ENCODE measurements around the gene APRT. TPM values are rescaled to one million over a fixed set of nuclear protein-coding genes. Genes with fewer than 3 reads are reported as not detected.
"Not testable (repeated sequence)": the region's sequence is repeated elsewhere in the genome, so short reads cannot be mapped to it uniquely, and the experiment has no call there.

The APRT gene
- total RNA-seq, 1 donor from 2014 or later, result 153 TPM

DNA sequence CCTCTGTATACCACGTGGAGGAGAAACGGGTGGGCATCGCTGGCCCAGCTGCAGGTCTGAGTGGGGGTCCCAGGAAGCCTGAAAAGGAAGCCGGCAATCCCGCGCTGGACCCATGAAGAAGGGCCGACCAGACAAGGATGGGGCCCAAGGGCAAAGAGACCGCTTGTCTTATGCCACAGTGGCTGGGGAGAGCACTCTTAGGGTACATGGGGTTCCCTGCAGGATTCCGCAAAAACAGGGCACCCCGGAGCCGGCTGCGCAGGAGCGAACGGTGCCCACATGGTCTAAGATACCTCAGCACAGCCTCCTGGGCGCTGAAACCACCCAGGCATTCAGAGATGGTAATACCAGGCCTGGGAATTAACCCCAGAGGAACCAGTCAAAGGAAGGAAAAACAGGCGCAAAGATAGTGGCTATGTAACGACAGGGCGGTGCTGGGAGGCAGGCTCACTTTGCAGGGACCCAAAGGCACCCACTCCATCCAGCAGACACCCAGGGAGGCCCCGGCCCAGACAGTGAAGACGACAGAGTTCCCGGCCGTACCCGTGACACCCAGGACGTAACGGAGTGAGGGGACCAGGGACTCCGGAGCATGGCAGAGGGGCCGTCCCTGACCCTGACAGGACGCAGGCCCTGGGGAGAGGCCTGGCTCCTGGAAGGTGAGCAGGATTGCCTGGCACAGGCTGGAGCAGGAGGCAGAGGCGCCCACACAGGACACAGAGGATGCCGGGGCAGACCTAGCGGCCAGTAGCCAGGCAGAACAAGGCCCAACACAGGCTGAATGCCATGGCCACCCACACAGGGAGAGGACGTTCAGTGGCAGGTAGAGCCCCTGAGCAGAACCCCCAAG is 37.0 kb downstream of the APRT start:
- no peak for TF ChIP-seq CTCF (IDR thresholded peaks at IDR 0.05; ENCODE audit: insufficient read depth, low read length, severe bottlenecking)
- no peak for FAIRE-seq
- DNase-seq (ENCODE audit: low read depth), result no peak
- Histone ChIP-seq H3K36me3 (ENCODE audit: control insufficient read depth, insufficient read depth, low read length) (peaks cover 9% of the 10 kb centered on the region), H3K27me3 (ENCODE audit: control insufficient read depth, insufficient read depth, low read length) (no peaks in the 10 kb centered on the region), H3K4me3 (ENCODE audit: low read depth, low read length) (no peak overlapping the region)

- H3K27me3 ChIP-seq (ENCODE audit: control insufficient read depth, insufficient read depth, low read length), result no peaks in the 10 kb centered on the region
- no peak for FAIRE-seq
- H3K4me3 ChIP-seq (ENCODE audit: low read depth, low read length), result no peak overlapping the region
- peaks cover 10% of the 10 kb centered on the region for H3K36me3 ChIP-seq (ENCODE audit: control insufficient read depth, insufficient read depth, low read length)
- TF ChIP-seq CTCF (IDR thresholded peaks at IDR 0.05; ENCODE audit: insufficient read depth, low read length, severe bottlenecking), result no peak
- peak; percentile 23 for DNase-seq (ENCODE audit: low read depth)
These were observed 37.9 kb downstream of the APRT start for GRCh38 chr16:88773812-88774291.

DNA sequence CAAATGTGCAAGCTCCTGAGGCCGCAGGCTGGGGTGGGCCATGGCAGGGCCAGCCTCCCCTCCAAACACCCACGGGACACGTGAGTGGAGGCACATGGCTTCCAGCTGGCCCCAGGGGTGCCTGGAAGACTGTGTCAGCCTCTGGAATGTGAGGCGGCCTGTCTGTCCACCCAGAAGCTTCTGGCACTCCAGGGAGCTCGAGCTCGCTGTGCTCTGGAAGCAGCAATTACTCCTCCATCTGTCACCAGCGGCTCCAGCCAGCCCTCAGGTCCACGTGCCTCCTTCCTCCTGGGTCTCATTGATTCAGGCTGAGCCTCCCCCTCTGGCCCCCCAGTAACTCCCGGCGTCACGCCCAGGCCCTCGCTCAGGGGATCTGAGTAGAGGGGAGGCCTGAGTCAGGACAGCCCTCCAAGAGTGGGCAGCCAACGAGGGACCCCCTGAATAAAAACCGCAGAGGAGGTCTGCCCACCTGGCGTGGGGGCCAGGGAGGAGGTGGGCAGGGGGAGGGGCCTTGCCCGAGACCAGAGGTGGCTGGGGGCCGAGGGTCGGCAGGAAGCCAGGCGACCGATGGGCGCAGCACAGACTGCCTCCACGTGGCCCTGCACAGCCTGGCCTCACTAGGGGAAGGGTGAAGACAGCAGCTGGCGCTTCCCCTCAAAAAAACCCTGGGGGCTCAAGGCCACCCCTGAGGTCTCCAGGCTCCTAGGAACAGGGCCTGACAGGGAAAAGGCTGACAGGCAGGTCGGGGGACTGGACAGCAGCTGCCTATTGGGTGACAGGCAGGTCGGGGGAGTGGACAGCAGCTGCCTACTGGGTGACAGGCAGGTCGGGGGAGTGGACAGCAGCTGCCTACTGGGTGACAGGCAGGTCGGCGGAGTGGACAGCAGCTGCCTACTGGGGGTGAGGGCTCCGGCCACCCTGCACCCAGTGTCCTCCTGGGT is 38.6 kb downstream of the APRT start:
- no peak for TF ChIP-seq CTCF (IDR thresholded peaks at IDR 0.05; ENCODE audit: insufficient read depth, low read length, severe bottlenecking)
- FAIRE-seq (no peak), DNase-seq (ENCODE audit: low read depth) (no peak)
- H3K4me3 ChIP-seq (ENCODE audit: low read depth, low read length), result no peak overlapping the region
- H3K27me3 ChIP-seq (ENCODE audit: control insufficient read depth, insufficient read depth, low read length), result no peaks in the 10 kb centered on the region
- H3K36me3 ChIP-seq (ENCODE audit: control insufficient read depth, insufficient read depth, low read length), result peaks cover 10% of the 10 kb centered on the region

- not testable (repeated sequence) for H3K36me3 ChIP-seq (ENCODE audit: control insufficient read depth, insufficient read depth, low read length); DNase-seq (ENCODE audit: low read depth); FAIRE-seq; H3K27me3 ChIP-seq (ENCODE audit: control insufficient read depth, insufficient read depth, low read length); H3K4me3 ChIP-seq (ENCODE audit: low read depth, low read length)
These were observed 39.9 kb downstream of the APRT start for GRCh38 chr16:88771781-88772180.

GRCh38 chr16:88771294-88771772 is 40.4 kb downstream of the APRT start:
- DNase-seq (ENCODE audit: low read depth), result no peak
- peak overlapping the region; percentile 2 for H3K4me3 ChIP-seq (ENCODE audit: low read depth, low read length)
- TF ChIP-seq CTCF (IDR thresholded peaks at IDR 0.05; ENCODE audit: insufficient read depth, low read length, severe bottlenecking), result no peak

More at GRCh38 chr16:88771294-88771772, 40.4 kb downstream of the APRT start:
- Histone ChIP-seq H3K27me3 (ENCODE audit: control insufficient read depth, insufficient read depth, low read length) (no peaks in the 10 kb centered on the region), H3K36me3 (ENCODE audit: control insufficient read depth, insufficient read depth, low read length) (peaks cover 3% of the 10 kb centered on the region)
- FAIRE-seq, result no peak
